Lower leg skin (tissue), 4 donors: ENCODE data around the gene BBOX1. TPM values are rescaled to one million over a fixed set of nuclear protein-coding genes. Genes with fewer than 3 reads are reported as not detected.

Experiments used
- DNase-seq, 2 donors: peaks; one replicate each; pipeline ENCODE4 v3.0.0-alpha.2; 2019; ENCODE audit warnings: low spot score in 2 of 2
- H3K4me3 ChIP-seq: fragments of 200-600 bp; sonication (generic); 2 replicates; pipeline ENCODE4 v1.5.1; 2017; ENCODE audit warnings: mild to moderate bottlenecking, low read depth; ENCODE audit not compliant: poor library complexity, severe bottlenecking
- POLR2A ChIP-seq, 2 donors: fragments of 450-650 bp; IDR thresholded peaks; one replicate each; pipeline ENCODE4 v1.6.1; 2016 to 2017; ENCODE audit warnings: antibody characterized with exemption in 2 of 2, mild to moderate bottlenecking in 1 of 2, moderate library complexity in 1 of 2
- WGBS, 2 donors: methylation state at CpG; one replicate each; pipeline ENCODE4 v1.1.5; 2018; 5-methylcytosine and 5-hydroxymethylcytosine counted together
- intact Hi-C: fragments of 100-400 bp; cut with DNase I; formaldehyde crosslinking; loops from one replicate; pipeline ENCODE4 v1.15.0; 2023; ENCODE audit warnings: low total_unique reads
- total RNA-seq, 4 donors: library from RNA; depleted of rRNA; stranded (reverse); fragments of >200 nt; gene quantifications; one replicate each; pipeline ENCODE4 v1.1.0, GENCODE V29; 2016
- TF ChIP-seq, protein P1 (sequence below), 3 donors: fragments of 450-650 bp; IDR thresholded peaks; one replicate each; pipeline ENCODE4 v1.5.1; 2016; ENCODE audit warnings: antibody characterized with exemption in 3 of 3, mild to moderate bottlenecking in 3 of 3, moderate library complexity in 2 of 3

The BBOX1 gene
- total RNA-seq, 4 donors from 2014 or later: 31.2 to 48.8 (median 38.2) TPM

DNA sequence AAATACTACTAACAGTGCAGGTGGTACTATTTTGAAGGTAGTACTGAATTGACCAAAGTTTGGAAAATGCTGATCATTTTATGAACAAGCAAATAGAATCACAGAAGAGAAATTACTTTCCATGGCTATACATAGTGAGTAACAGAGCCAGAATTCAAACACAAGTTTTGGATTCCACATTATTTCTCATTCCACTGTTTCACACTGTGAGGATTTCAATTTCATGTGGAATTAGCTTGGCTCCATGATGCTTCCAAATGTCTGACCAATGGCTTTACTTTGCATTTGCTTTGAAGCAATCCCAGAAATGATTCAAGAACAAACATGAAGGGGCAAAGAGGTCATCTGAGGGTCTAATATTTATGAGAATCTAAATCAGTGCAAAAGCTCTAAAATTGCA lies 98.1 kb downstream of the BBOX1 start:
- no peak for DNase-seq
- TF ChIP-seq, protein P1, sequence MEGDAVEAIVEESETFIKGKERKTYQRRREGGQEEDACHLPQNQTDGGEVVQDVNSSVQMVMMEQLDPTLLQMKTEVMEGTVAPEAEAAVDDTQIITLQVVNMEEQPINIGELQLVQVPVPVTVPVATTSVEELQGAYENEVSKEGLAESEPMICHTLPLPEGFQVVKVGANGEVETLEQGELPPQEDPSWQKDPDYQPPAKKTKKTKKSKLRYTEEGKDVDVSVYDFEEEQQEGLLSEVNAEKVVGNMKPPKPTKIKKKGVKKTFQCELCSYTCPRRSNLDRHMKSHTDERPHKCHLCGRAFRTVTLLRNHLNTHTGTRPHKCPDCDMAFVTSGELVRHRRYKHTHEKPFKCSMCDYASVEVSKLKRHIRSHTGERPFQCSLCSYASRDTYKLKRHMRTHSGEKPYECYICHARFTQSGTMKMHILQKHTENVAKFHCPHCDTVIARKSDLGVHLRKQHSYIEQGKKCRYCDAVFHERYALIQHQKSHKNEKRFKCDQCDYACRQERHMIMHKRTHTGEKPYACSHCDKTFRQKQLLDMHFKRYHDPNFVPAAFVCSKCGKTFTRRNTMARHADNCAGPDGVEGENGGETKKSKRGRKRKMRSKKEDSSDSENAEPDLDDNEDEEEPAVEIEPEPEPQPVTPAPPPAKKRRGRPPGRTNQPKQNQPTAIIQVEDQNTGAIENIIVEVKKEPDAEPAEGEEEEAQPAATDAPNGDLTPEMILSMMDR (IDR thresholded peaks at IDR 0.05): no peak
- no peak overlapping the region for H3K4me3 ChIP-seq
- intact Hi-C loops: no loop called here

GRCh38 chr11:27139742-27140367 lies 99.2 kb downstream of the BBOX1 start:
- TF ChIP-seq POLR2A (IDR thresholded peaks at IDR 0.05): no peak
- TF ChIP-seq, protein P1 (IDR thresholded peaks at IDR 0.05): no peak
- intact Hi-C loops: no loop called here
- no peak for DNase-seq

DNA sequence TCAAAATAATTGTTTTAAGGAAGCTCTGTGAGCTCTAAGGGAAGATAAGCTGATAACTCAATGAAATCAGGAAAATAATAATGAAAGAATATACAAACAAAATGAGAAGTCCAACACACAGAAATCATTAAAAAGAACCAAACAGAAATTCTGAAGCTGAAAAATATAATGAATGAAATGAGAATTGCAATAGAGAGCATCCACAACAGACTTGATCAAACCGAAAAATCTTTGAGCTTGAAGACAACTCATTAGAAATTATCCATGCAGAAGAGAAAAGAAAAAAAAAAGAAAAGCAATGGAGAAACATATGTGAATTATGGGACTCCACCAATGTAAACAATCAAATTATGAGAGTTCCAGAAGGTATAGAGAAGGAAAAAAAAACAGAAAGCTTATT lies 101.0 kb downstream of the BBOX1 start:
- no peak overlapping the region for H3K4me3 ChIP-seq
- 37 to 100% methylated on average over 1 of the region's 1 CpG for WGBS, 2 donors
- intact Hi-C loops: no loop called here
- no peak for DNase-seq
- TF ChIP-seq, protein P1 (IDR thresholded peaks at IDR 0.05): no peak
- no peak for TF ChIP-seq POLR2A (IDR thresholded peaks at IDR 0.05)

More at GRCh38 chr11:27139742-27140367, 99.2 kb downstream of the BBOX1 start:
- no peak overlapping the region for H3K4me3 ChIP-seq

DNA sequence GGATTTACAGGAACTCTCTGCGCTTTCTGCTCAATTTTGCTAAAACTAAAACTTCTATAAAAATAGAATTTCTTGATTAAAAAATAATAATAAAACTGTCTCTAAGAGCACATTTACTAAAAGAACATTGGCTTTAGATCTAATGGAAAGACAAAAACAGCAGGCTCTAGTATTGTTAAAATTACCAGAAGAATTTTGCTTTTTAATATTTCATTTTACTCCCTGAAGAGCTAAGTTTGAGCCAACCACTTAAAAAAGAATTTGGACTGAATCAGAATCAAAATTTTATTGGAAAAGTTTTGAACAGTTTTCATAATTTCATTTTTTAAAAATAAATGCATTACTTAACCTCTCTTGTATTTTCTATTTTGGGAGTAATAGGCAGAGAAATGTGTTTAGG lies 107.3 kb downstream of the BBOX1 start:
- no peak for DNase-seq
- TF ChIP-seq, protein P1 (IDR thresholded peaks at IDR 0.05): no peak
- TF ChIP-seq POLR2A (IDR thresholded peaks at IDR 0.05): no peak
- no peak overlapping the region for H3K4me3 ChIP-seq
- WGBS, 2 donors: 44 to 94% methylated on average over 1 of the region's 1 CpG
- intact Hi-C loops: no loop called here

DNA sequence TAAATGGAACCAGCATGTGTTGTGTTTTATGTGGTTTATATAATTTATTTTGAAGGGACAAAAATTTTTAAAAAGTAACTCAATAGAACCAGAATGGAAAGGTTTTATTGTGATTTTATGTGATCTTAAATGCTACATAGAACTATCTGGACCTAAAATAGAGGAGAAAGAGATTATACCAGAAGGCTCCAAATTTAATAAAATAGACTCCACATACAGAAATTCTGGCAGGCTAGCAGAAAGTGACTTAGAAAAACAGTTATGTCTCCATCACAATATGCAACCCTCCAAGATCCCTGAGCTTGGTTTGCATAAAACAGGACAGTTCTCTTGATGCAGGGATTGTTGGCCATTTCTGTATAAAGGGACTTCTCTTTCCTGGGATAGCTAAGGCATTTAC lies 107.9 kb downstream of the BBOX1 start:
- no peak for TF ChIP-seq POLR2A (IDR thresholded peaks at IDR 0.05)
- TF ChIP-seq, protein P1 (IDR thresholded peaks at IDR 0.05): no peak
- H3K4me3 ChIP-seq: no peak overlapping the region
- no peak for DNase-seq
- intact Hi-C loops: no loop called here

- no peak overlapping the region for H3K4me3 ChIP-seq
- intact Hi-C loops: no loop called here
- 50 to 62% methylated on average over 2 of the region's 2 CpGs for WGBS, 2 donors
- no peak for DNase-seq
- no peak for TF ChIP-seq POLR2A (IDR thresholded peaks at IDR 0.05)
- TF ChIP-seq, protein P1 (IDR thresholded peaks at IDR 0.05): no peak
These were observed 109.5 kb downstream of the BBOX1 start for GRCh38 chr11:27150098-27150497.
